Measurements from ENCODE around the gene CFD. TPM values are rescaled to one million over a fixed set of nuclear protein-coding genes. Genes with fewer than 3 reads are reported as not detected.
"Not testable (repeated sequence)": the region's sequence is repeated elsewhere in the genome, so short reads cannot be mapped to it uniquely, and the experiment has no call there.

The CFD gene
- total RNA-seq, 2 experiments from 2014 or later, result 2.3 to 2.9 TPM

DNA sequence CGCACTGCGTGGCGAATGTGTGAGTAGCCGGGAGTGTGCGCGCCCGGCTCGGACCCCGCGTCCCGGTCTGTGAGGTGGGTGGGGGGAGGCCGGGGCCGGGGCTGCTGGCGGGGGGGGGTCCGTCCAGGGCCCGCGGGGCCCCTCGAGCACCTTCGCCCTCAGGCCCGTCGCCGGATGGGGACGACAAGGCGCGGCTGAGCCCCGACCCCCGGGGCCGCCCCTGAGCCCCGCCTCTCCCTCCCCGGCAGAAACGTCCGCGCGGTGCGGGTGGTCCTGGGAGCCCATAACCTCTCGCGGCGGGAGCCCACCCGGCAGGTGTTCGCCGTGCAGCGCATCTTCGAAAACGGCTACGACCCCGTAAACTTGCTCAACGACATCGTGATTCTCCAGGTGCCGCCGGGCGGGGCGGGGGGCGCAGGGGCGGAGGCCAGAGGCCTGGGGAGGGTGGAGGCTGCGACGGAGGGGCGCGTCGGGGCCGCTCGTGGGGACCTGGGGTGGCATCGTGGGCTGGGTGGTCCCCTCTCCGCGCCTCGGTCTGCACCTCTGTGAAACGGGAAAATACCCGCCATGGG lies 6.4 kb upstream of the CFD start:
- no peak overlapping the region for H3K4me3 ChIP-seq (ENCODE audit: low read length)
- no peak overlapping the region for H3K27ac Mint-ChIP-seq
- H3K9me3 Mint-ChIP-seq, result no peaks in the 10 kb centered on the region
- intact Hi-C loops (cut with DNase I, micrococcal nuclease), result no loop called here
- no peaks in the 10 kb centered on the region for H3K4me1 Mint-ChIP-seq (ENCODE audit: low read depth)
- peaks cover 8% of the 10 kb centered on the region for H3K4me1 ChIP-seq (ENCODE audit: insufficient read depth, low read length)
- ATAC-seq (ENCODE audit: poor library complexity) (no peak), DNase-seq (no peak)
- no peak for TF ChIP-seq CTCF (IDR thresholded peaks at IDR 0.05)
- H3K36me3 Mint-ChIP-seq (ENCODE audit: low read depth), result no peaks in the 10 kb centered on the region
- ChIA-PET CTCF (no interaction called here), POLR2A (no interaction called here)
- no peaks in the 10 kb centered on the region for H3K36me3 ChIP-seq (ENCODE audit: insufficient read depth, low read length)
- peaks cover 29% of the 10 kb centered on the region for H3K27me3 Mint-ChIP-seq
- peaks cover 28 to 35% of the 10 kb centered on the region in 2 experiments for H3K27me3 ChIP-seq (ENCODE audit: control insufficient read depth in 1 of 2, insufficient read depth in 2 of 2, low read length in 2 of 2)
- no peaks in the 10 kb centered on the region for H3K9me3 ChIP-seq (ENCODE audit: control insufficient read depth in 1 of 2, insufficient read depth in 1 of 2, low read length in 2 of 2)
- no peak overlapping the region for H3K4me3 Mint-ChIP-seq
- H3K27ac ChIP-seq (ENCODE audit: low read depth in 1 of 2, low read length in 2 of 2), result no peak overlapping the region

DNA sequence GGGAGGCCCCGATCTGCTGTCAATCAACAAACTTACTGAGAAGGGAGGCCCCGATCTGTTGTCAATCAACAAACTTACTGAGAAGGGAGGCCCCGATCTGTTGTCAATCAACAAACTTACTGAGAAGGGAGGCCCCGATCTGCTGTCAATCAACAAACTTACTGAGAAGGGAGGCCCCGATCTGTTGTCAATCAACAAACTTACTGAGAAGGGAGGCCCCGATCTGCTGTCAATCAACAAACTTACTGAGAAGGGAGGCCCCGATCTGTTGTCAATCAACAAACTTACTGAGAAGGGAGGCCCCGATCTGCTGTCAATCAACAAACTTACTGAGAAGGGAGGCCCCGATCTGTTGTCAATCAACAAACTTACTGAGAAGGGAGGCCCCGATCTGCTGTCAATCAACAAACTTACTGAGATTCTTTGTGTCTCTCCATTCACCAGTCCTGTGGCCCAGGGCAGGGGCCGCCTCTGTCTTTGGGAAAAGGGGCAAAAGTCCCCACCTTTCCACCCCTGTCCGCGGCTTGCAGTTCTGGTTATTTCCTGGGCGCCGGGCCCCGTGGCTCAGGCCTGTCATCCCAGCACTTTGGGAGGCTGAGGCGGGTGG lies 5.7 kb upstream of the CFD start:
- H3K36me3 Mint-ChIP-seq (ENCODE audit: low read depth); H3K4me3 Mint-ChIP-seq; CTCF ChIA-PET: not testable (repeated sequence)

GRCh38 chr19:854549-854948 lies 4.9 kb upstream of the CFD start:
- ChIA-PET CTCF (interaction anchor here (1.1 kb wide), 1 partner anchor 173 kb away, joined by 3 read pairs; no protein-coding TSS in a partner anchor), POLR2A (no interaction called here)
- no peak for TF ChIP-seq CTCF (IDR thresholded peaks at IDR 0.05)
- H3K4me1 ChIP-seq (ENCODE audit: insufficient read depth, low read length), result peaks cover 12% of the 10 kb centered on the region
- no peaks in the 10 kb centered on the region for H3K4me1 Mint-ChIP-seq (ENCODE audit: low read depth)
- H3K9me3 Mint-ChIP-seq, result no peaks in the 10 kb centered on the region
- no peak overlapping the region for H3K27ac Mint-ChIP-seq
- H3K27me3 Mint-ChIP-seq, result peaks cover 22% of the 10 kb centered on the region
- no peak for DNase-seq
- no peak for ATAC-seq (ENCODE audit: poor library complexity)
- H3K36me3 ChIP-seq (ENCODE audit: insufficient read depth, low read length), result no peaks in the 10 kb centered on the region
- intact Hi-C loops (cut with DNase I, micrococcal nuclease), result no loop called here
- peaks cover 0 to 5% of the 10 kb centered on the region in 2 experiments for H3K9me3 ChIP-seq (ENCODE audit: control insufficient read depth in 1 of 2, insufficient read depth in 1 of 2, low read length in 2 of 2)
- no peak overlapping the region for H3K27ac ChIP-seq (ENCODE audit: low read depth in 1 of 2, low read length in 2 of 2)
- H3K4me3 ChIP-seq (ENCODE audit: low read length), result no peak overlapping the region
- no peak overlapping the region for H3K4me3 Mint-ChIP-seq
- no peaks in the 10 kb centered on the region for H3K36me3 Mint-ChIP-seq (ENCODE audit: low read depth)
- H3K27me3 ChIP-seq (ENCODE audit: control insufficient read depth in 1 of 2, insufficient read depth in 2 of 2, low read length in 2 of 2), result peaks cover 24 to 37% of the 10 kb centered on the region in 2 experiments

More for the DNA sequence above, 5.7 kb upstream of the CFD start:
- POLR2A ChIA-PET; H3K4me1 Mint-ChIP-seq (ENCODE audit: low read depth); DNase-seq; H3K27ac ChIP-seq (ENCODE audit: low read depth in 1 of 2, low read length in 2 of 2); H3K4me3 ChIP-seq (ENCODE audit: low read length); H3K27ac Mint-ChIP-seq; H3K9me3 ChIP-seq (ENCODE audit: control insufficient read depth in 1 of 2, insufficient read depth in 1 of 2, low read length in 2 of 2); H3K36me3 ChIP-seq (ENCODE audit: insufficient read depth, low read length); H3K4me1 ChIP-seq (ENCODE audit: insufficient read depth, low read length); intact Hi-C loops (cut with DNase I, micrococcal nuclease); ATAC-seq (ENCODE audit: poor library complexity); H3K9me3 Mint-ChIP-seq: not testable (repeated sequence)
- H3K27me3 Mint-ChIP-seq, result peaks cover 29% of the 10 kb centered on the region
- H3K27me3 ChIP-seq (ENCODE audit: control insufficient read depth in 1 of 2, insufficient read depth in 2 of 2, low read length in 2 of 2), result peaks cover 23 to 31% of the 10 kb centered on the region in 2 experiments
